ENCODE data around the gene PCNX2.

Gene PCNX2

DNA sequence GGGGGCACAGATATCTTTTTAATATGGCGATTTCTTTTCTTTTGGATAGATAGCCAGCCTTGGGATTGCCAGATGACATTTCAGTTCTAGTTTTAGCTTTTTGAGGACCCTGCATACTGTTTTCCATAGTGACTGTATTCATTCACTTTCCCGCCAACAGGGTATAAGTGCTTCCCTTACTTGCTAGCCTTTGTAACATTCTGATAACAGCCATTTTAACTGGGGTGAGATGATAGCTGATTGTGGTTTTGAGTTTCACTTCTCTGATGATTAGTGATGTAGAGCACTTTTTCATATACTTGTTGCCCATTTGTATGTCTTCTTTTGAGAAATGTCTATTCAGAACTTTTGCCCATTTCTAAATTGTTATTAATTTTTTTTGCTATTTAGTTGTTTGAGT lies 193.2 kb downstream of the PCNX2 start:
- Histone ChIP-seq H2BK12ac (ENCODE audit: low read length) (no peak overlapping the region), H3K27me3 (ENCODE audit: insufficient read depth, low read length) (no peaks in the 10 kb centered on the region), H3K79me1 (ENCODE audit: low read length) (peaks cover 10% of the 10 kb centered on the region), H2AFZ (ENCODE audit: insufficient read depth, low read length, poor library complexity) (no peak overlapping the region), H3K36me3 (ENCODE audit: control insufficient read depth in 1 of 2, insufficient read depth in 2 of 2, low read length in 2 of 2) (no peaks in the 10 kb centered on the region), H3K9me3 (ENCODE audit: insufficient read depth, low read depth, low read length) (no peaks in the 10 kb centered on the region), H3K4ac (ENCODE audit: low read depth, low read length) (no peak overlapping the region), H3K9ac (ENCODE audit: low read length) (no peak overlapping the region), H2AK5ac (ENCODE audit: low read length) (no peak overlapping the region), H3K4me3 (ENCODE audit: low read depth, low read length) (no peak overlapping the region), H2BK5ac (ENCODE audit: low read depth, low read length, poor library complexity) (no peak overlapping the region), H3K23ac (ENCODE audit: low read length) (no peak overlapping the region), H3K4me2 (ENCODE audit: low read length) (no peak overlapping the region), H3K4me1 (ENCODE audit: control insufficient read depth in 1 of 2, insufficient read depth in 2 of 2, low read length in 2 of 2) (peaks cover 6 to 13% of the 10 kb centered on the region in 2 experiments), H4K12ac (ENCODE audit: low read depth, low read length) (no peak overlapping the region), H3K18ac (ENCODE audit: low read length) (no peak overlapping the region), H4K91ac (ENCODE audit: low read depth, low read length) (no peak overlapping the region), H3K14ac (ENCODE audit: low read length) (no peak overlapping the region), H4K8ac (ENCODE audit: low read depth, low read length) (no peak overlapping the region), H3K79me2 (ENCODE audit: control insufficient read depth, insufficient read depth, low read length, poor library complexity) (peaks cover 2% of the 10 kb centered on the region), H3K27ac (ENCODE audit: low read depth, low read length) (no peak overlapping the region), H2BK120ac (ENCODE audit: insufficient read depth, low read length, poor library complexity) (no peak overlapping the region)
- WGBS (ENCODE audit: extremely low coverage, insufficient coverage, insufficient read length) = no CpG with 5 or more reads among the region's 2 CpGs
- DNase-seq = no peak

DNA sequence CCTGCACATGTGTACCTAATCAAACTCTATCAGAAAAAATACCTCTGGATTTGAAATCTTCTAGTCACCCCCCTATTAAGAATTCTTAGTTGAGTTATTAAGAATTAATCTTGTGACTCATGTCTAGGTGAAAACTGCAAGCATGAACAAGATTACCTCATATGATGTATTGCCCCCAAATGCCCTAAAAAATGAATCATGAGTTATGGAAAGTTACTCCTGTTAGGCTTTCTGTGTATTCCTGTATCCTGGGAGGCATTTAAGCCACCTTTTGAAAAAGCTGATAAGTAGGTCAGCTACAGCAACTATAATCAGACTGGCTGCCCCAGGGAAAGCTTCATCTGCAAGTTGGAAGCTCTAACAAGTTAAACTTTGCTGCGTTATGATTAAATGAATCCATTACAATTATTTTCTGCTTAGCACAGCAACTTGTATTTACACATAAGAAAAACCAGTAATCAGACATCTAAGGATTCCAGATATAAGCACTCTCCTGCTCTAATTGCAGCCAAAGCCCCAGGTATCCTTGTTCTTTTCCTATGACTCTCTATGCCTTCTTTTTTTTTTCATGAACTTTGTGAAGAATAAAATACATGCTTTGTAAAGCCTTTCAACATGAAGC lies 197.5 kb downstream of the PCNX2 start:
- H3K4me2 ChIP-seq (ENCODE audit: low read length) = no peak overlapping the region
- H3K36me3 ChIP-seq (ENCODE audit: control insufficient read depth in 1 of 2, insufficient read depth in 2 of 2, low read length in 2 of 2) = no peaks in the 10 kb centered on the region
- WGBS (ENCODE audit: extremely low coverage, insufficient coverage, insufficient read length) = no CpG with 5 or more reads among the region's 1 CpG
- H3K18ac ChIP-seq (ENCODE audit: low read length) = no peak overlapping the region
- no peak overlapping the region for H3K9ac ChIP-seq (ENCODE audit: low read length)
- H2BK120ac ChIP-seq (ENCODE audit: insufficient read depth, low read length, poor library complexity) = no peak overlapping the region
- H3K4ac ChIP-seq (ENCODE audit: low read depth, low read length) = no peak overlapping the region
- no peak overlapping the region for H2AFZ ChIP-seq (ENCODE audit: insufficient read depth, low read length, poor library complexity)
- H4K12ac ChIP-seq (ENCODE audit: low read depth, low read length) = no peak overlapping the region
- no peak for DNase-seq
- H3K27me3 ChIP-seq (ENCODE audit: insufficient read depth, low read length) = no peaks in the 10 kb centered on the region
- H3K23ac ChIP-seq (ENCODE audit: low read length) = no peak overlapping the region
- no peak overlapping the region for H4K91ac ChIP-seq (ENCODE audit: low read depth, low read length)
- H2BK12ac ChIP-seq (ENCODE audit: low read length) = no peak overlapping the region
- H2BK5ac ChIP-seq (ENCODE audit: low read depth, low read length, poor library complexity) = no peak overlapping the region
- H3K4me3 ChIP-seq (ENCODE audit: low read depth, low read length) = no peak overlapping the region
- no peaks in the 10 kb centered on the region for H3K79me2 ChIP-seq (ENCODE audit: control insufficient read depth, insufficient read depth, low read length, poor library complexity)
- no peak overlapping the region for H3K14ac ChIP-seq (ENCODE audit: low read length)
- H2AK5ac ChIP-seq (ENCODE audit: low read length) = no peak overlapping the region
- H3K4me1 ChIP-seq (ENCODE audit: control insufficient read depth in 1 of 2, insufficient read depth in 2 of 2, low read length in 2 of 2) = peaks cover 2 to 4% of the 10 kb centered on the region in 2 experiments
- no peak overlapping the region for H3K27ac ChIP-seq (ENCODE audit: low read depth, low read length)
- no peaks in the 10 kb centered on the region for H3K79me1 ChIP-seq (ENCODE audit: low read length)
- no peaks in the 10 kb centered on the region for H3K9me3 ChIP-seq (ENCODE audit: insufficient read depth, low read depth, low read length)
- no peak overlapping the region for H4K8ac ChIP-seq (ENCODE audit: low read depth, low read length)

DNA sequence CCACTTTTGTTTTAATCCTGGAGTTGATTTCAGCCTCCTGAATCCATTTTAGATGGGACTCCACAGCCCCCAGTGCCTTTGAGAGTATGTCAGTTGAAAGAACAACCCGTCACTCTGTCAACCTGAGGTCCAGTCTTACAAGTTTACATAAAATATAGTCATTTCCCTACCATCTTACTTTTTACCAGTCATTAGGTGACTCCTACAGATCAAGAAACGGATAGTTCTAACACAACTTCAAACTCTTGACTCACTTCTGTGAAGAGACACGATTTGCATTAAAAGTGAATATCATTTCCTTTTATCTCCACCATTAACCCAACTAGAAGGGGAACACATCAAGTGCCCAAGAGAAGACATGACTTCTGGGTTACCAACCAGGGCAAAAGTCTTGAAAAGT lies 198.0 kb downstream of the PCNX2 start:
- no peak overlapping the region for H2BK5ac ChIP-seq (ENCODE audit: low read depth, low read length, poor library complexity)
- no peaks in the 10 kb centered on the region for H3K79me2 ChIP-seq (ENCODE audit: control insufficient read depth, insufficient read depth, low read length, poor library complexity)
- H2BK12ac ChIP-seq (ENCODE audit: low read length) = no peak overlapping the region
- H4K91ac ChIP-seq (ENCODE audit: low read depth, low read length) = no peak overlapping the region
- no peaks in the 10 kb centered on the region for H3K36me3 ChIP-seq (ENCODE audit: control insufficient read depth in 1 of 2, insufficient read depth in 2 of 2, low read length in 2 of 2)
- H3K14ac ChIP-seq (ENCODE audit: low read length) = no peak overlapping the region
- H3K27ac ChIP-seq (ENCODE audit: low read depth, low read length) = no peak overlapping the region
- no peak overlapping the region for H3K18ac ChIP-seq (ENCODE audit: low read length)
- DNase-seq = no peak
- H3K9ac ChIP-seq (ENCODE audit: low read length) = no peak overlapping the region
- no peaks in the 10 kb centered on the region for H3K79me1 ChIP-seq (ENCODE audit: low read length)
- no CpG with 5 or more reads among the region's 3 CpGs for WGBS (ENCODE audit: extremely low coverage, insufficient coverage, insufficient read length)
- no peak overlapping the region for H2AFZ ChIP-seq (ENCODE audit: insufficient read depth, low read length, poor library complexity)
- H3K27me3 ChIP-seq (ENCODE audit: insufficient read depth, low read length) = no peaks in the 10 kb centered on the region
- no peak overlapping the region for H4K8ac ChIP-seq (ENCODE audit: low read depth, low read length)
- no peak overlapping the region for H3K23ac ChIP-seq (ENCODE audit: low read length)
- no peak overlapping the region for H4K12ac ChIP-seq (ENCODE audit: low read depth, low read length)
- H3K4me3 ChIP-seq (ENCODE audit: low read depth, low read length) = no peak overlapping the region
- no peak overlapping the region for H3K4ac ChIP-seq (ENCODE audit: low read depth, low read length)
- no peaks in the 10 kb centered on the region for H3K9me3 ChIP-seq (ENCODE audit: insufficient read depth, low read depth, low read length)
- no peak overlapping the region for H2AK5ac ChIP-seq (ENCODE audit: low read length)
- H3K4me1 ChIP-seq (ENCODE audit: control insufficient read depth in 1 of 2, insufficient read depth in 2 of 2, low read length in 2 of 2) = peaks cover 2 to 4% of the 10 kb centered on the region in 2 experiments
- no peak overlapping the region for H3K4me2 ChIP-seq (ENCODE audit: low read length)
- no peak overlapping the region for H2BK120ac ChIP-seq (ENCODE audit: insufficient read depth, low read length, poor library complexity)

DNA sequence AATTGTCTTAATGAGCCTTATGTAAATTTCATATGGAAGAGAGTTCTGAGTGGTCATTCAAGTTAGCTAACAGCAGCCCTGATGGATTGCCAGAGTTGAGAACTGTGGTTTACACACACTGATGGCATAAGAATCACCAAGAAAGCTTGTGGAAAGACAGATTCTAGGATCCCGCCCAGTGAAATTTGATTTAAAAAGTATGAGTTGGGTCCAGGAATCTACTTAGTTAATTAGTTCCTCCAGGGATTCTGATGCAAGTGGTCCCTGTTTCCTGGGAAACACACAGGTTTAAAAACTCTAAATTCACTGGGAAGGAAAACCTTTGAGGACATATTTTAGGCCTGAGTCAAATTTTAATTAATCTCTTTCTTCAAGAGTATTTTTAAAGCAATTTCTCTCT lies 200.8 kb downstream of the PCNX2 start:
- WGBS (ENCODE audit: extremely low coverage, insufficient coverage, insufficient read length) = no CpG with 5 or more reads among the region's 1 CpG
- Histone ChIP-seq H3K4me3 (ENCODE audit: low read depth, low read length) (no peak overlapping the region), H2BK12ac (ENCODE audit: low read length) (no peak overlapping the region), H2AK5ac (ENCODE audit: low read length) (no peak overlapping the region), H3K4me2 (ENCODE audit: low read length) (no peak overlapping the region), H3K9ac (ENCODE audit: low read length) (no peak overlapping the region), H3K4ac (ENCODE audit: low read depth, low read length) (no peak overlapping the region), H3K79me1 (ENCODE audit: low read length) (no peaks in the 10 kb centered on the region), H2BK120ac (ENCODE audit: insufficient read depth, low read length, poor library complexity) (no peak overlapping the region), H3K18ac (ENCODE audit: low read length) (no peak overlapping the region), H4K91ac (ENCODE audit: low read depth, low read length) (no peak overlapping the region), H2AFZ (ENCODE audit: insufficient read depth, low read length, poor library complexity) (no peak overlapping the region), H4K8ac (ENCODE audit: low read depth, low read length) (no peak overlapping the region), H3K9me3 (ENCODE audit: insufficient read depth, low read depth, low read length) (no peaks in the 10 kb centered on the region), H3K23ac (ENCODE audit: low read length) (no peak overlapping the region), H3K27ac (ENCODE audit: low read depth, low read length) (no peak overlapping the region), H3K36me3 (ENCODE audit: control insufficient read depth in 1 of 2, insufficient read depth in 2 of 2, low read length in 2 of 2) (no peaks in the 10 kb centered on the region), H4K12ac (ENCODE audit: low read depth, low read length) (no peak overlapping the region), H3K14ac (ENCODE audit: low read length) (no peak overlapping the region), H3K79me2 (ENCODE audit: control insufficient read depth, insufficient read depth, low read length, poor library complexity) (no peaks in the 10 kb centered on the region), H2BK5ac (ENCODE audit: low read depth, low read length, poor library complexity) (no peak overlapping the region), H3K4me1 (ENCODE audit: control insufficient read depth in 1 of 2, insufficient read depth in 2 of 2, low read length in 2 of 2) (peaks cover 2 to 4% of the 10 kb centered on the region in 2 experiments), H3K27me3 (ENCODE audit: insufficient read depth, low read length) (no peaks in the 10 kb centered on the region)
- no peak for DNase-seq
